ENCODE results near the gene ST14.

DNA sequence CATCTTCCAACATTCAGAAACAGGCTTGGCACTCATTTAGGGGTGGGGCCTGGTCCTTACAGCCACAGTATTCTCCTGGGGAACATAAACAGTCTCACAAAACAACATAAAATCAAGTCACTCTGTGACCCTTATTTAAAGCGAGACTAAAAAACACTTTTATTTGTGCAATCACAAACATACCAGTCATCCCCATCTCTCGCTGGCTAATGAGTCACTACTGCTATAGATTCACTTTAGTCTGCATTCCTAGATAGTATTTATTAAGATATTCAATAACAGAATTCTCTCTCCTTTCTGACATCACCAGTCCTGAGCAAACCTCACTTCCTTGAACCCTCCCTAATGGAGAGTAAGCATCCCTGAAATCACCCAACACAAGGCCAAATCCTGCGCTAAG lies 87.2 kb downstream of the ST14 start:
- TF ChIP-seq EZH2phosphoT487 (IDR thresholded peaks at IDR 0.05; ENCODE audit: insufficient read depth, low read depth), result no peak
- no peak for TF ChIP-seq EZH2 (IDR thresholded peaks at IDR 0.05; ENCODE audit: insufficient read depth, poor library complexity, severe bottlenecking)
